Esophagus squamous epithelium (tissue), 5 donors: Measurements from ENCODE around the gene ACSL3. TPM values are rescaled to one million over a fixed set of nuclear protein-coding genes. Genes with fewer than 3 reads are reported as not detected.

Experiments used
- DNase-seq: peaks from one replicate; lab custom pipeline; 2025; lab: John Stamatoyannopoulos, UW
- H3K27ac ChIP-seq, 4 donors: fragments of 200-600 bp; sonication (generic); one replicate each; pipeline ENCODE4 v1.5.1; 2016 to 2019; ENCODE audit warnings: mild to moderate bottlenecking in 1 of 4
- H3K27me3 ChIP-seq, 4 donors: fragments of 200-600 bp; sonication (generic); 1 replicate in 3 of 4; 2 replicates in 1 of 4; pipeline versions ENCODE4 v1.5.1 to v1.6.0; 2017 to 2021; ENCODE audit warnings: antibody characterized with exemption in 1 of 4
- H3K36me3 ChIP-seq, 3 donors: fragments of 200-600 bp; sonication (generic); one replicate each; pipeline ENCODE4 v1.5.1; 2016 to 2019
- H3K4me1 ChIP-seq, 3 donors: fragments of 200-600 bp; sonication (generic); one replicate each; pipeline ENCODE4 v1.5.1; 2017 to 2019
- H3K4me3 ChIP-seq, 4 donors: fragments of 200-600 bp; sonication (generic); 1 replicate in 3 of 4; 2 replicates in 1 of 4; pipeline ENCODE4 v1.5.1; 2016 to 2019; ENCODE audit warnings: mild to moderate bottlenecking in 2 of 4, moderate library complexity in 1 of 4
- H3K9me3 ChIP-seq, 3 donors: fragments of 200-600 bp; sonication (generic); one replicate each; pipeline ENCODE4 v1.5.1; 2016 to 2019
- CTCF ChIP-seq, 6 experiments: fragments of 450-650 bp in 4 of 6; fragments of 200-600 bp in 2 of 6; sonication (generic) in 2 of 6; IDR thresholded peaks; one replicate each; pipeline ENCODE4 v1.5.1; 2016 to 2019; ENCODE audit warnings: antibody characterized with exemption in 6 of 6, mild to moderate bottlenecking in 4 of 6, moderate library complexity in 4 of 6
- POLR2A ChIP-seq, 4 donors: fragments of 450-650 bp; IDR thresholded peaks; one replicate each; pipeline ENCODE4 v1.6.1; 2017; ENCODE audit warnings: antibody characterized with exemption in 4 of 4, mild to moderate bottlenecking in 4 of 4, moderate library complexity in 3 of 4
- WGBS, 2 donors: methylation state at CpG; one replicate each; pipeline ENCODE4 v1.1.5; 2018; 5-methylcytosine and 5-hydroxymethylcytosine counted together
- intact Hi-C: fragments of 100-400 bp; cut with DNase I; formaldehyde crosslinking; loops from one replicate; pipeline ENCODE4 v1.15.0; 2022
- total RNA-seq, 4 donors: library from RNA; depleted of rRNA; stranded (reverse); fragments of >200 nt; gene quantifications; one replicate each; pipeline ENCODE4 v1.1.0, GENCODE V29; 2016
- donor health status: DM: yes; HTN: yes; CAD: no.

ACSL3 gene
- total RNA-seq, 4 donors from 2014 or later, result 62.4 to 84.6 (median 76.6) TPM

- Histone ChIP-seq H3K27me3 (no peaks in the 10 kb centered on the region), H3K4me3 (no peak overlapping the region), H3K4me1 (peaks cover 3 to 39% (median 14%) of the 10 kb centered on the region in 3 donors), H3K27ac (no peak overlapping the region), H3K36me3 (no peaks in the 10 kb centered on the region), H3K9me3 (no peaks in the 10 kb centered on the region)
- 96 to 100% methylated on average over 2 of the region's 2 CpGs for WGBS, 2 donors
- TF ChIP-seq CTCF (IDR thresholded peaks at IDR 0.05) (no peak), POLR2A (IDR thresholded peaks at IDR 0.05) (no peak)
- no peak for DNase-seq
- intact Hi-C loops, result no loop called here
Measured at GRCh38 chr2:222833410-222833809, 27.4 kb upstream of the ACSL3 start.

- TF ChIP-seq CTCF (IDR thresholded peaks at IDR 0.05) (no peak), POLR2A (IDR thresholded peaks at IDR 0.05) (no peak)
- no peaks in the 10 kb centered on the region for H3K36me3 ChIP-seq
- intact Hi-C loops, result no loop called here
- peaks cover 5 to 49% (median 8%) of the 10 kb centered on the region in 3 donors for H3K4me1 ChIP-seq
- H3K9me3 ChIP-seq, result no peaks in the 10 kb centered on the region
- DNase-seq, result no peak
- no peak overlapping the region for H3K27ac ChIP-seq
- no peak overlapping the region for H3K4me3 ChIP-seq
- H3K27me3 ChIP-seq, result no peaks in the 10 kb centered on the region
- 47 to 48% methylated on average over 8 of the region's 8 CpGs for WGBS, 2 donors
Measured at GRCh38 chr2:222835143-222835822, 25.6 kb upstream of the ACSL3 start.

GRCh38 chr2:222835823-222836151 is 25.0 kb upstream of the ACSL3 start:
- 63 to 66% methylated on average over 3 to 4 of the region's 5 CpGs for WGBS, 2 donors
- DNase-seq, result no peak
- Histone ChIP-seq H3K4me1 (peaks cover 5 to 54% (median 8%) of the 10 kb centered on the region in 3 donors), H3K27ac (no peak overlapping the region), H3K36me3 (no peaks in the 10 kb centered on the region), H3K27me3 (no peaks in the 10 kb centered on the region), H3K9me3 (no peaks in the 10 kb centered on the region), H3K4me3 (no peak overlapping the region)
- TF ChIP-seq CTCF (IDR thresholded peaks at IDR 0.05) (no peak), POLR2A (IDR thresholded peaks at IDR 0.05) (no peak)
- intact Hi-C loops, result no loop called here

GRCh38 chr2:222837643-222838056 is 23.2 kb upstream of the ACSL3 start:
- peaks cover 5 to 72% (median 20%) of the 10 kb centered on the region in 3 donors for H3K4me1 ChIP-seq
- 35 to 46% methylated on average over 4 of the region's 4 CpGs for WGBS, 2 donors
- DNase-seq, result no peak
- H3K9me3 ChIP-seq, result no peaks in the 10 kb centered on the region
- no peaks in the 10 kb centered on the region for H3K36me3 ChIP-seq
- intact Hi-C loops, result no loop called here
- TF ChIP-seq POLR2A (IDR thresholded peaks at IDR 0.05) (peak in 1 of 4 donors; percentile 15), CTCF (IDR thresholded peaks at IDR 0.05) (no peak)
- peak overlapping the region; percentile 56 to 87 (median 74) for H3K27ac ChIP-seq
- no peaks in the 10 kb centered on the region for H3K27me3 ChIP-seq
- H3K4me3 ChIP-seq, result peak overlapping the region in 2 of 4 donors; percentile 7 to 27

GRCh38 chr2:222840060-222840802 is 20.6 kb upstream of the ACSL3 start:
- TF ChIP-seq POLR2A (IDR thresholded peaks at IDR 0.05), result no peak
- TF ChIP-seq CTCF (IDR thresholded peaks at IDR 0.05), result no peak
- DNase-seq, result no peak
- no peaks in the 10 kb centered on the region for H3K36me3 ChIP-seq
- WGBS, 2 donors, result 69 to 80% methylated on average over 3 of the region's 3 CpGs
- no peaks in the 10 kb centered on the region for H3K27me3 ChIP-seq
- intact Hi-C loops, result no loop called here
- peaks cover 5 to 92% (median 34%) of the 10 kb centered on the region in 3 donors for H3K4me1 ChIP-seq
- no peak overlapping the region for H3K4me3 ChIP-seq
- H3K9me3 ChIP-seq, result no peaks in the 10 kb centered on the region
- H3K27ac ChIP-seq, result peak overlapping the region in 3 of 4 donors; percentile 68 to 82 (median 77)
